Gastrocnemius medialis (tissue), 4 donors: Measurements from ENCODE around the gene NUP205.

ENCODE experiments used
- POLR2A ChIP-seq, 2 donors: fragments of 450-650 bp; IDR thresholded peaks; one replicate each; pipeline ENCODE4 v1.6.1; 2017; ENCODE audit warnings: antibody characterized with exemption in 2 of 2, mild to moderate bottlenecking in 2 of 2, moderate library complexity in 2 of 2
- TF ChIP-seq, protein P1 (sequence below), 5 experiments: fragments of 450-650 bp in 3 of 5; fragments of 200-600 bp in 2 of 5; sonication (generic) in 2 of 5; IDR thresholded peaks in 4 of 5; conservative IDR thresholded peaks in 1 of 5; 1 replicate in 4 of 5; 2 replicates in 1 of 5; pipeline ENCODE4 v1.5.1; 2016 to 2019; ENCODE audit warnings: antibody characterized with exemption in 5 of 5, mild to moderate bottlenecking in 3 of 5, moderate library complexity in 3 of 5

DNA sequence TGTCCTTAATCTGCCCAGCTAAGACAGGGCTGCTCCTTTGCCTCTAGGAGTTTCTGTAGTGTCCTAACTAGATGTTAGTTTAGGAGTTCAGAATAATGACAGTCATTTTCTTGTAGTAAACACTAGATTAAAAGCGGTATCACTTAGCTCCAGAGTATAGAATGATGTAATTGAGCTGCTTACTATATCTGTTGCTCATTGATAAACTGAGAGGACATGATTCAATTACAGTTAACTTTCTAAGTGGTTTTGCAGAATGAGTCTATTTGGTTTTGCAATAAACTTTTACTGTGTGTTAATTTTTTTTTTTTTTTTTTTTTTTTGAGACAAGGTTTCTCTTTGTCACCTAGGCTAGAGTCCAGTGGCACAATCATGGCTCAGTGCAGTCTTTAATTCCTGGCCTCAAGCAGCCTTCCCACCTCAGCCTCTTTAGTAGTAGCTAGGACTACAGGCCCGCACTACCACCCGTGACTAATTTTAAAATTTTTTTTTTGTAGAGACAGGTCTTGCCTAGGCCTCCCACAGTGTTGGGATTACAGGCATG, 106.4 kb downstream of the NUP205 start:
- TF ChIP-seq, protein P1, sequence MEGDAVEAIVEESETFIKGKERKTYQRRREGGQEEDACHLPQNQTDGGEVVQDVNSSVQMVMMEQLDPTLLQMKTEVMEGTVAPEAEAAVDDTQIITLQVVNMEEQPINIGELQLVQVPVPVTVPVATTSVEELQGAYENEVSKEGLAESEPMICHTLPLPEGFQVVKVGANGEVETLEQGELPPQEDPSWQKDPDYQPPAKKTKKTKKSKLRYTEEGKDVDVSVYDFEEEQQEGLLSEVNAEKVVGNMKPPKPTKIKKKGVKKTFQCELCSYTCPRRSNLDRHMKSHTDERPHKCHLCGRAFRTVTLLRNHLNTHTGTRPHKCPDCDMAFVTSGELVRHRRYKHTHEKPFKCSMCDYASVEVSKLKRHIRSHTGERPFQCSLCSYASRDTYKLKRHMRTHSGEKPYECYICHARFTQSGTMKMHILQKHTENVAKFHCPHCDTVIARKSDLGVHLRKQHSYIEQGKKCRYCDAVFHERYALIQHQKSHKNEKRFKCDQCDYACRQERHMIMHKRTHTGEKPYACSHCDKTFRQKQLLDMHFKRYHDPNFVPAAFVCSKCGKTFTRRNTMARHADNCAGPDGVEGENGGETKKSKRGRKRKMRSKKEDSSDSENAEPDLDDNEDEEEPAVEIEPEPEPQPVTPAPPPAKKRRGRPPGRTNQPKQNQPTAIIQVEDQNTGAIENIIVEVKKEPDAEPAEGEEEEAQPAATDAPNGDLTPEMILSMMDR (IDR thresholded peaks at IDR 0.05 in 4 of 5, conservative IDR thresholded peaks at IDR 0.05 in 1 of 5) = no peak
- no peak for TF ChIP-seq POLR2A (IDR thresholded peaks at IDR 0.05)
